Measurements from ENCODE around the gene PGAP6.

PGAP6 gene

GRCh38 chr16:356741-357140 lies 25.0 kb downstream of the PGAP6 start:
- no peaks in the 10 kb centered on the region for H3K27me3 ChIP-seq (replicated peaks)
- TF ChIP-seq CTCF (IDR thresholded peaks at IDR 0.05; ENCODE audit: low read depth, low read length, missing control alignments), result no peak

GRCh38 chr16:354971-355461 lies 26.8 kb downstream of the PGAP6 start:
- in situ Hi-C loops (cut with HindIII; ENCODE audit: low pct_ligation_motif_present, low sequenced_read_pairs), result no loop called here
- Histone ChIP-seq H3K27ac (no peak overlapping the region), H3K4me3 (ENCODE audit: low read depth, low read length) (no peak overlapping the region)

More at GRCh38 chr16:356741-357140, 25.0 kb downstream of the PGAP6 start:
- H3K27ac ChIP-seq, result no peak overlapping the region
- H3K4me3 ChIP-seq (ENCODE audit: low read depth, low read length), result no peak overlapping the region
- no peak for DNase-seq
- H3K36me3 ChIP-seq (replicated peaks), result no peaks in the 10 kb centered on the region
- in situ Hi-C loops (cut with HindIII; ENCODE audit: low pct_ligation_motif_present, low sequenced_read_pairs), result no loop called here

GRCh38 chr16:354291-354881 lies 27.4 kb downstream of the PGAP6 start:
- Histone ChIP-seq H3K27ac (no peak overlapping the region), H3K36me3 (replicated peaks) (no peaks in the 10 kb centered on the region), H3K4me3 (ENCODE audit: low read depth, low read length) (no peak overlapping the region), H3K27me3 (replicated peaks) (no peaks in the 10 kb centered on the region)
- no peak for DNase-seq
- in situ Hi-C loops (cut with HindIII; ENCODE audit: low pct_ligation_motif_present, low sequenced_read_pairs), result no loop called here
- TF ChIP-seq CTCF (IDR thresholded peaks at IDR 0.05; ENCODE audit: low read depth, low read length, missing control alignments), result no peak

More at GRCh38 chr16:354971-355461, 26.8 kb downstream of the PGAP6 start:
- TF ChIP-seq CTCF (IDR thresholded peaks at IDR 0.05; ENCODE audit: low read depth, low read length, missing control alignments), result no peak
- no peaks in the 10 kb centered on the region for H3K36me3 ChIP-seq (replicated peaks)
- DNase-seq, result no peak
- H3K27me3 ChIP-seq (replicated peaks), result no peaks in the 10 kb centered on the region

DNA sequence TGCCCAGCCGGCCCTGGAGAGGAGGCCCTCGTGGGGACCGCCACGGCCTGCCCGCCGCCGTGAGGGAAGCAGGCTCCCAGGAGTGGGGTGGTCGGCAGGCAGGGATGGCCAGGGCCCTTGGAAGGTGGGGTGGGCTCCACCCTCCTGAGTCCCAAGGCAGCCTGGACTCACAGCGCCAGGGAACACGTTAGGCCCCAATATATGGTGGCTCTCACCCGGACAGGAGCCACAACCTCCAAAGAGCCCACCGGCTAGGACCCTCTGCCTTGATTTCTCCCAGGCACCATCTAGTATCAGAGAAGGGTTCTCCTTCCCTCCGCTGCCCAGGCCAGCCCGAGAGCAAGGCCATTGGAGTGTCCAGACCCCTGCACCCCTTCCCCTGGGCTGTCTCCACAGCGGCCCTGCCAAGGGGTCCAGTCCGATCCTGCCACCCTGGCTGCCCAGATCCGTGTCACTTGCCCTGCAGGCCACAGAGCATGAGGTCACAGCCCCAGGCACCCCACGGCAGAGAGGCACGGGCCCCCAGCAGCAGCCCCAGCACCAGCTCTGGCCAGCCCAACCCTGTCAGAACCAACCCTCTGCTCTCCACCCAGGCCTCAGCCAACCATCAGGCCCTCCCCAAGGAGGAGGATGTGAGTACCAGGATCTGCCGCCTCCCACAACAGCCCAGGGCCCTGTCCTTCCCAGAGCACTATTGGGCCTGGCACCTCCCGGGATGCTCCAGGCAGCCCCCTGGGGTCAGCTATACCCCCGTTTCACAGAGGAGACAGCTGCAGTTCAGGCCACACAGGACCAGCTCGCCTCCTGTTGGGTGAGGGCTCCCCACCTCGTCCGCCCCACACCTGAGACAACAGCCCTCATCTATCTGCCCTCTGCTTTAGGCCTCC lies 28.1 kb downstream of the PGAP6 start:
- DNase-seq, result no peak
- no peaks in the 10 kb centered on the region for H3K27me3 ChIP-seq (replicated peaks)
- no peak overlapping the region for H3K27ac ChIP-seq
- no peaks in the 10 kb centered on the region for H3K36me3 ChIP-seq (replicated peaks)
- peak overlapping the region; percentile 42 for H3K4me3 ChIP-seq (ENCODE audit: low read depth, low read length)
- in situ Hi-C loops (cut with HindIII; ENCODE audit: low pct_ligation_motif_present, low sequenced_read_pairs), result no loop called here
- TF ChIP-seq CTCF (IDR thresholded peaks at IDR 0.05; ENCODE audit: low read depth, low read length, missing control alignments), result no peak

DNA sequence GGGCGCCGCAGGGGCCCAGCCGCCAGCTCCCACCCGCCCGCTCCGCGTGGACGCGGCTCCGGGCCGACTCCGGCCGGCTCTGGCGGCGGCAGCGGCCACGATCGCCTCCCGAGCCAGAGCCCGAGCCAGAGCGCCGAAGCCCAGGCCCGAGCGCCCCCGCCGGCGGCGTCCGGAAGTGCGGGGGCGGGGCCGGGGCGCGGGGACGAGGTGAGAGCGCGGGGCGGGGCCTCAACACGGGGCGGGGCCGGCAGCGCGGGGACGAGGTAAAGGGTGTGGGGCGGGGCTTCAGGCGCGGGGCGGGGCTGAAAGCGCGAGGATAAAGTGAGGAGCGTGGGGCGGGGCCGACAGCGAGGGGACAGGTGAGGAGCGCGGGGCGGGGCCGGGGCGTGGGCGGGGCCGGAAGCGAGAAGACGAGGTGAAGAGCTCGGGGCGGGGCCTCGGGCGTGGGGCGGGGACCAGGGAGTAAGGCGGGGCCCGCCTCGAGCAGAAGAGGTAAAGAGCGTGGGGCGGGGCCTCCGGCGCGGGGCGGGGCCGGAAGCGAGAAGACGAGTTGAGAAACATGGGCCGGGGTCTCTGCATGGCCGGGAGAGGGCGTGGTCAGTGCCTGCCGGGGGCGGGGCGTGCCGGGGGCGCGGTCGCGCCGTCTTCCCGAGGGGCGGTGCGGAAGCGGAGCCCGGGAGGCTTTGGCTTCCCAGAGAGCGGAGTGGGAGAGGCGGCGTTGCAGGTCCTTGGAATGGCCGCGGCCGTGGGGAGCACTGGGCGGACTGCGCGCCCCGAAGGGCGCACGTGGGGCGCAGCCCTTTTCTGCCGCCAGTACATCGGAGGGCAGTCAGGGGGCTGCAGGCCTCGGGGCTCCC lies 29.0 kb downstream of the PGAP6 start, which contains the start of gene AXIN1:
Gene AXIN1 (minus strand): TSS at position 177 of the 857 bp plus-strand sequence. CDS start 5,698 bp downstream, outside the sequence.
- peak within 1 kb of the TSS; percentile 64 for H3K4me3 ChIP-seq (ENCODE audit: low read depth, low read length)
- in situ Hi-C loops (cut with HindIII; ENCODE audit: low pct_ligation_motif_present, low sequenced_read_pairs), result no loop called here
- no peaks in the 10 kb centered on the region for H3K27me3 ChIP-seq (replicated peaks)
- H3K36me3 ChIP-seq (replicated peaks), result no peaks in the 10 kb centered on the region
- DNase-seq, result peak; percentile 97
- H3K27ac ChIP-seq, result peak within 1 kb of the TSS; percentile 43
- TF ChIP-seq CTCF (IDR thresholded peaks at IDR 0.05; ENCODE audit: low read depth, low read length, missing control alignments), result peak; percentile 45

All from brain microvascular endothelial cell (primary cell).